Activated CD4-positive, alpha-beta memory T cell treated with anti-CD3 and anti-CD28 coated beads, Interleukin-2, amount 10 ng/mL, durations not matched to agents 7 days and 5 days (primary cell): Measurements from ENCODE around the gene DCDC2. TPM values are rescaled to one million over a fixed set of nuclear protein-coding genes. Genes with fewer than 3 reads are reported as not detected.
"Not testable (repeated sequence)": the region's sequence is repeated elsewhere in the genome, so short reads cannot be mapped to it uniquely, and the experiment has no call there.

Source experiments
- CTCF ChIA-PET: fragments of 350-600 bp; sonication (Branson Sonifier 250); formaldehyde crosslinking; loops from one replicate; lab custom pipeline; 2021; ENCODE audit warnings: antibody characterized with exemption, inconsistent platforms; lab: Charles Lee
- POLR2A ChIA-PET: fragments of 350-600 bp; sonication (Branson Sonifier 250); formaldehyde crosslinking; loops from one replicate; lab custom pipeline; 2021; ENCODE audit warnings: antibody characterized with exemption; lab: Charles Lee
- DNase-seq: peaks from one replicate; pipeline ENCODE4 v3.0.0-alpha.2; 2020
- H3K27ac Mint-ChIP-seq: one replicate; pipeline ENCODE4 v1.8.0; 2021; ENCODE audit warnings: mild to moderate bottlenecking, mixed read lengths
- H3K27me3 Mint-ChIP-seq: one replicate; pipeline ENCODE4 v1.8.0; 2021; ENCODE audit warnings: mixed read lengths
- H3K36me3 Mint-ChIP-seq: one replicate; pipeline ENCODE4 v1.8.0; 2021; ENCODE audit warnings: low read depth, mixed read lengths
- H3K4me1 Mint-ChIP-seq: one replicate; pipeline ENCODE4 v1.8.0; 2021; ENCODE audit warnings: mixed read lengths
- H3K4me3 Mint-ChIP-seq: one replicate; pipeline ENCODE4 v1.8.0; 2021; ENCODE audit warnings: mild to moderate bottlenecking, mixed read lengths
- H3K9me3 Mint-ChIP-seq: one replicate; pipeline ENCODE4 v1.8.0; 2021; ENCODE audit warnings: mixed read lengths
- total RNA-seq, 2 experiments: library from RNA; stranded (reverse); gene quantifications; one replicate each; pipeline ENCODE4 v1.2.3, GENCODE V29; 2021

Gene DCDC2
- total RNA-seq, 2 experiments from 2014 or later = not detected

- Mint-ChIP-seq H3K27ac (no peak overlapping the region), H3K9me3 (no peaks in the 10 kb centered on the region), H3K4me1 (peaks cover 6% of the 10 kb centered on the region), H3K27me3 (peaks cover 5% of the 10 kb centered on the region), H3K36me3 (no peaks in the 10 kb centered on the region), H3K4me3 (no peak overlapping the region)
- CTCF ChIA-PET = interaction anchor here (1.1 to 2.2 kb wide), 3 partner anchors 13 to 26 kb away, joined by 3 to 7 read pairs (median 5); no protein-coding TSS in a partner anchor
- POLR2A ChIA-PET = no interaction called here
- DNase-seq = no peak
These were observed 100.6 kb downstream of the DCDC2 start for GRCh38 chr6:24257282-24257681.

GRCh38 chr6:24255676-24256075 is 102.2 kb downstream of the DCDC2 start:
- Mint-ChIP-seq H3K36me3 (no peaks in the 10 kb centered on the region), H3K9me3 (no peaks in the 10 kb centered on the region), H3K27ac (no peak overlapping the region), H3K4me1 (peaks cover 6% of the 10 kb centered on the region), H3K27me3 (no peaks in the 10 kb centered on the region), H3K4me3 (no peak overlapping the region)
- POLR2A ChIA-PET = no interaction called here
- CTCF ChIA-PET = interaction anchor here (1.1 kb wide), 1 partner anchor 12 kb away, joined by 3 read pairs; no protein-coding TSS in a partner anchor
- DNase-seq = no peak

- Mint-ChIP-seq H3K36me3 (no peaks in the 10 kb centered on the region), H3K27me3 (no peaks in the 10 kb centered on the region), H3K4me3 (no peak overlapping the region), H3K27ac (no peak overlapping the region), H3K4me1 (peaks cover 6% of the 10 kb centered on the region), H3K9me3 (no peaks in the 10 kb centered on the region)
- CTCF ChIA-PET = no interaction called here
- POLR2A ChIA-PET = no interaction called here
- no peak for DNase-seq
These were observed 104.5 kb downstream of the DCDC2 start for GRCh38 chr6:24253360-24253759.

- no peak for DNase-seq
- H3K27ac Mint-ChIP-seq = no peak overlapping the region
- no peaks in the 10 kb centered on the region for H3K9me3 Mint-ChIP-seq
- CTCF ChIA-PET = no interaction called here
- H3K36me3 Mint-ChIP-seq = no peaks in the 10 kb centered on the region
- H3K27me3 Mint-ChIP-seq = no peaks in the 10 kb centered on the region
- H3K4me3 Mint-ChIP-seq = no peak overlapping the region
- POLR2A ChIA-PET = no interaction called here
- H3K4me1 Mint-ChIP-seq = peaks cover 6% of the 10 kb centered on the region
These were observed 105.6 kb downstream of the DCDC2 start for GRCh38 chr6:24252280-24252679.

GRCh38 chr6:24251339-24251738 is 106.5 kb downstream of the DCDC2 start:
- H3K4me3 Mint-ChIP-seq = no peak overlapping the region
- DNase-seq = no peak
- H3K9me3 Mint-ChIP-seq = no peaks in the 10 kb centered on the region
- CTCF ChIA-PET = interaction anchor here (1.2 kb wide), 1 partner anchor 9 kb away, joined by 3 read pairs; no protein-coding TSS in a partner anchor
- H3K27me3 Mint-ChIP-seq = no peaks in the 10 kb centered on the region
- H3K27ac Mint-ChIP-seq = no peak overlapping the region
- H3K4me1 Mint-ChIP-seq = peaks cover 6% of the 10 kb centered on the region
- POLR2A ChIA-PET = no interaction called here
- no peaks in the 10 kb centered on the region for H3K36me3 Mint-ChIP-seq

- Mint-ChIP-seq H3K27ac (no peak overlapping the region), H3K9me3 (no peaks in the 10 kb centered on the region), H3K36me3 (no peaks in the 10 kb centered on the region), H3K27me3 (no peaks in the 10 kb centered on the region), H3K4me1 (no peaks in the 10 kb centered on the region), H3K4me3 (no peak overlapping the region)
- DNase-seq = no peak
- ChIA-PET CTCF (no interaction called here), POLR2A (no interaction called here)
These were observed 107.9 kb downstream of the DCDC2 start for GRCh38 chr6:24249926-24250325.

- no peak overlapping the region for H3K4me3 Mint-ChIP-seq
- H3K36me3 Mint-ChIP-seq = no peaks in the 10 kb centered on the region
- no peak for DNase-seq
- ChIA-PET CTCF (interaction anchor here (0.5 kb wide), 1 partner anchor 11 kb away, joined by 3 read pairs; no protein-coding TSS in a partner anchor), POLR2A (no interaction called here)
- no peak overlapping the region for H3K27ac Mint-ChIP-seq
- no peaks in the 10 kb centered on the region for H3K9me3 Mint-ChIP-seq
- no peaks in the 10 kb centered on the region for H3K27me3 Mint-ChIP-seq
- H3K4me1 Mint-ChIP-seq = no peaks in the 10 kb centered on the region
These were observed 112.6 kb downstream of the DCDC2 start for GRCh38 chr6:24245275-24245674.

- Mint-ChIP-seq H3K27me3 (no peaks in the 10 kb centered on the region), H3K4me3 (no peak overlapping the region), H3K4me1 (no peaks in the 10 kb centered on the region), H3K9me3 (no peaks in the 10 kb centered on the region), H3K36me3 (no peaks in the 10 kb centered on the region), H3K27ac (no peak overlapping the region)
- DNase-seq = no peak
- POLR2A ChIA-PET = no interaction called here
- CTCF ChIA-PET = interaction anchor here (1.3 kb wide), 1 partner anchor 10 kb away, joined by 3 read pairs; no protein-coding TSS in a partner anchor
These were observed 114.9 kb downstream of the DCDC2 start for GRCh38 chr6:24242924-24243323.

GRCh38 chr6:24241779-24242178 is 116.1 kb downstream of the DCDC2 start:
- POLR2A ChIA-PET, H3K4me1 Mint-ChIP-seq, H3K4me3 Mint-ChIP-seq, H3K9me3 Mint-ChIP-seq, H3K36me3 Mint-ChIP-seq, H3K27me3 Mint-ChIP-seq, H3K27ac Mint-ChIP-seq, DNase-seq, CTCF ChIA-PET: not testable (repeated sequence)

GRCh38 chr6:24240943-24241342 is 116.9 kb downstream of the DCDC2 start:
- DNase-seq = no peak
- ChIA-PET POLR2A (no interaction called here), CTCF (no interaction called here)
- Mint-ChIP-seq H3K27me3 (no peaks in the 10 kb centered on the region), H3K4me3 (no peak overlapping the region), H3K9me3 (peaks cover 5% of the 10 kb centered on the region), H3K4me1 (no peaks in the 10 kb centered on the region), H3K36me3 (no peaks in the 10 kb centered on the region), H3K27ac (no peak overlapping the region)

- no peak overlapping the region for H3K27ac Mint-ChIP-seq
- no peak overlapping the region for H3K4me3 Mint-ChIP-seq
- ChIA-PET CTCF (no interaction called here), POLR2A (no interaction called here)
- no peak for DNase-seq
- H3K36me3 Mint-ChIP-seq = no peaks in the 10 kb centered on the region
- no peaks in the 10 kb centered on the region for H3K27me3 Mint-ChIP-seq
- H3K9me3 Mint-ChIP-seq = peaks cover 5% of the 10 kb centered on the region
- H3K4me1 Mint-ChIP-seq = no peaks in the 10 kb centered on the region
These were observed 117.4 kb downstream of the DCDC2 start for GRCh38 chr6:24240380-24240928.

- H3K36me3 Mint-ChIP-seq = no peaks in the 10 kb centered on the region
These were observed 119.2 kb downstream of the DCDC2 start for GRCh38 chr6:24238700-24239099.

GRCh38 chr6:24236779-24237178 is 121.1 kb downstream of the DCDC2 start:
- H3K27me3 Mint-ChIP-seq, H3K27ac Mint-ChIP-seq, H3K9me3 Mint-ChIP-seq, H3K36me3 Mint-ChIP-seq, H3K4me3 Mint-ChIP-seq, POLR2A ChIA-PET, DNase-seq, CTCF ChIA-PET, H3K4me1 Mint-ChIP-seq: not testable (repeated sequence)

More at GRCh38 chr6:24238700-24239099, 119.2 kb downstream of the DCDC2 start:
- POLR2A ChIA-PET = no interaction called here
- peaks cover 5% of the 10 kb centered on the region for H3K9me3 Mint-ChIP-seq
- CTCF ChIA-PET = no interaction called here
- no peak for DNase-seq
- H3K4me1 Mint-ChIP-seq = no peaks in the 10 kb centered on the region
- H3K27me3 Mint-ChIP-seq = peaks cover 6% of the 10 kb centered on the region
- no peak overlapping the region for H3K27ac Mint-ChIP-seq
- H3K4me3 Mint-ChIP-seq = no peak overlapping the region

- CTCF ChIA-PET = no interaction called here
- H3K27me3 Mint-ChIP-seq = peaks cover 10% of the 10 kb centered on the region
- POLR2A ChIA-PET = no interaction called here
- no peak overlapping the region for H3K27ac Mint-ChIP-seq
- DNase-seq = no peak
- no peaks in the 10 kb centered on the region for H3K4me1 Mint-ChIP-seq
- no peaks in the 10 kb centered on the region for H3K36me3 Mint-ChIP-seq
- H3K4me3 Mint-ChIP-seq = no peak overlapping the region
- H3K9me3 Mint-ChIP-seq = peaks cover 5% of the 10 kb centered on the region
These were observed 123.9 kb downstream of the DCDC2 start for GRCh38 chr6:24233813-24234442.
